Measurements from ENCODE around the gene JAM3.

GRCh38 chr11:134126217-134126822 is 57.4 kb downstream of the JAM3 start:
- TF ChIP-seq CTCF (IDR thresholded peaks at IDR 0.05; ENCODE audit: insufficient read depth, low read length) (no peak), REST (IDR thresholded peaks at IDR 0.05; ENCODE audit: insufficient replicate concordance, low read depth) (no peak), GABPA (IDR thresholded peaks at IDR 0.05; ENCODE audit: low read depth) (no peak)
